ENCODE data around the gene ABLIM2.

Gene ABLIM2

DNA sequence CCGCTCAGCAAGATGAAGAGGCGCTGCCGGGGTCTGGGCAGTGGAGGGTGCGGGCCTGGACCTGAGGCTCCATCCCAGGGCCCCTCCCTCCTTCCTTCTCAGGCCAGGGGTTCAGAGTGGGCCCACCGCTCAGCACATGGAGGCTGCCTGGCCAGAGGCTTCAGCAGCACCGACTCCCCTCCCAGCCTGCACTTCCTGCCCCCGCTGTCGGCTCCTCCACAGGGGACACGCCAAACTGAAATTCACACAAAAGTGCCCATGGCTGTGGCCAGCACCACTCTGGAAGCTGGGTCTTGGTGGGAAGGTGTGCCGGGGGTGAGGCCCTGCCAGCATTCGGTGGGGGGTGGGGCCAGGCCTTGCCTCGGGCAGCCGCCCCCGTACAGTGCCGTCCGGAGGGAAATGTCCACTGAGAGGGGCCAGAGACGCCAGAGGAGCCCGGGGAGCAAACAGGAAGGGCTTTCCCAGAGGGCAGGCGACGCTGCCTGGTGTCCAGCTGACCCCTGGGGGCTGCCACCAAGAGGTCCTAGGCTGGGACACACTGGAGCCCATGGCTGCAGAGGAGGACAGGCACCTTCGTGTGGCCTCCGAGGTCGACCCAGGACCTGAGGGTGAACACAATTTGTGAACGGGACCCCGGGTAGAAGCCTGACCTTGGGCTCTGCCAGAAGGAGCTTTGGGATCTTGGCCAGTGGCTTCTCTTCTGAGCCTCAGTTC lies 134.4 kb downstream of the ABLIM2 start:
- Histone ChIP-seq H3K4me1 (ENCODE audit: control insufficient read depth in 2 of 2, insufficient read depth in 2 of 2, low read length in 2 of 2) (peaks cover 2 to 10% of the 10 kb centered on the region in 2 donors), H3K36me3 (ENCODE audit: control insufficient read depth in 2 of 2, insufficient read depth in 2 of 2, low read length in 2 of 2) (no peaks in the 10 kb centered on the region), H3K27ac (ENCODE audit: low read depth in 2 of 2, low read length in 2 of 2) (no peak overlapping the region)

DNA sequence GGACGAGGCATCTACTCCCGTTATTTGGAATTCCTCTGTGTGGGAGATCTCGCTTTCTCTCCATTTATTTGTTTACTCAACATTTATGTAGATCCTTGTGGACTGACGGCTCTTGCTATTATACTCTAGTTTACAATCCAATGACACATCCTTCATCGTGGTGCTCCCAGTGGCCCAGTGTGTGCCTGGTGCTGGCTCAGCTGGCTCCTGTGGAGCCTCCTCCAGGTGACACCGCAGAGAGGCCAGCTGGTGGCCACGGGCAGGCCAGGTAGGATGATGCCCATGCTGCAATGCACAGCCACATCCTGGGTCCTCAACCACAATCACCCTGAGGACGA lies 134.9 kb downstream of the ABLIM2 start:
- H3K27me3 ChIP-seq (ENCODE audit: control insufficient read depth in 2 of 2, insufficient read depth in 2 of 2, low read length in 2 of 2): no peaks in the 10 kb centered on the region
- H3K27ac ChIP-seq (ENCODE audit: low read depth in 2 of 2, low read length in 2 of 2): no peak overlapping the region
- H3K9me3 ChIP-seq (ENCODE audit: control insufficient read depth in 2 of 2, low read length in 2 of 2): no peaks in the 10 kb centered on the region
- H3K36me3 ChIP-seq (ENCODE audit: control insufficient read depth in 2 of 2, insufficient read depth in 2 of 2, low read length in 2 of 2): no peaks in the 10 kb centered on the region
- H3K9ac ChIP-seq (ENCODE audit: low read depth in 1 of 2, low read length in 2 of 2): no peak overlapping the region
- no peak overlapping the region for H3K4me3 ChIP-seq (ENCODE audit: low read length in 2 of 2)
- H3K4me1 ChIP-seq (ENCODE audit: control insufficient read depth in 2 of 2, insufficient read depth in 2 of 2, low read length in 2 of 2): peaks cover 2 to 10% of the 10 kb centered on the region in 2 donors

More for the DNA sequence above, 134.4 kb downstream of the ABLIM2 start:
- H3K4me3 ChIP-seq (ENCODE audit: low read length in 2 of 2): no peak overlapping the region
- no peaks in the 10 kb centered on the region for H3K27me3 ChIP-seq (ENCODE audit: control insufficient read depth in 2 of 2, insufficient read depth in 2 of 2, low read length in 2 of 2)
- H3K9me3 ChIP-seq (ENCODE audit: control insufficient read depth in 2 of 2, low read length in 2 of 2): no peaks in the 10 kb centered on the region
- no peak overlapping the region for H3K9ac ChIP-seq (ENCODE audit: low read depth in 1 of 2, low read length in 2 of 2)

DNA sequence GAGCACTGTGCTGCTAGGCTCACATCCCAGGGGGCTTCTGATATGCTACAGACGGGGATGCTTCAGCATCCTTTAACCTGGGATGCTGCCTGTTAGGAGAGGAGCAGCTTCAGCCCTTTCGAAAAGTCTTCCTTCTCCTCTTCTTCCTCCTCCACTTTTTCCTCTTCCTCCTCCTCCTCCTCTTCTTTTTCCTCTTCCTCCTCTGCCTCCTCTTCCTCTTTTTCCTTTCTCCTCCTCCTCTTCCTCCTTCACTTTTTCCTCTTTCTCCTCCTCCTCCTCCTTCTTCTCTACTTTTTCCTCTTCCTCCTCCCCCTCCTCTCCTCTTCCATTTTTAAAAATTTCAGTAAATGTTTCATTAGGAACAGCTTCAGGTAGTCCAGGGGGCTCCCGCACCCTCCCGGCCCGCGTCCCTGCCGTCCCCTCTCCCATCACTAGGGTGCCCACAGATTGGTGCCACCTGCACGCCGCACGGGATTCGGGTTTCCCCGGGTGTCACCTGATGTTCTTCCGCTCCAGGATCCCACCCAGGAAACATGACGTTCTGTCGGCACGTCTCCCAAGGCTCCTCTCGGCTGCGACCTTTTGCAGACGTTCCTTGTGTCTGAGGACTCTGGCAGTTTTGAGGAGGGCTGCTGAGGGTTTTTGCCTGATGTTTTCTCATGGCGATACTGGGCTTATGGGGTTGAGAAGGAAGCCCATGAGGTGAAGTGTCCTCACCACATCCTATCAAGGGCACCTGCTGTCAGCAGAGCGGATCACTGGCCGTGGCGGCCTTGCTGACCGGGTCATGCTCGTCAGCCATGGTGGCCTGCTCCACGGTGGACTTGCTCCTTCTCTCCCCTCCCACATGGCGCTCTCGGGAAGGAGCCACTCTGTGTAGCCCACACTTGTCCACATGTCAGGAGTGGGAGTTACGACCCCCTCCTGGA lies 135.6 kb downstream of the ABLIM2 start:
- Histone ChIP-seq H3K9me3 (ENCODE audit: control insufficient read depth in 2 of 2, low read length in 2 of 2) (no peaks in the 10 kb centered on the region), H3K4me1 (ENCODE audit: control insufficient read depth in 2 of 2, insufficient read depth in 2 of 2, low read length in 2 of 2) (peaks cover 2 to 10% of the 10 kb centered on the region in 2 donors), H3K27ac (ENCODE audit: low read depth in 2 of 2, low read length in 2 of 2) (no peak overlapping the region), H3K36me3 (ENCODE audit: control insufficient read depth in 2 of 2, insufficient read depth in 2 of 2, low read length in 2 of 2) (no peaks in the 10 kb centered on the region), H3K27me3 (ENCODE audit: control insufficient read depth in 2 of 2, insufficient read depth in 2 of 2, low read length in 2 of 2) (no peaks in the 10 kb centered on the region), H3K4me3 (ENCODE audit: low read length in 2 of 2) (no peak overlapping the region), H3K9ac (ENCODE audit: low read depth in 1 of 2, low read length in 2 of 2) (no peak overlapping the region)

DNA sequence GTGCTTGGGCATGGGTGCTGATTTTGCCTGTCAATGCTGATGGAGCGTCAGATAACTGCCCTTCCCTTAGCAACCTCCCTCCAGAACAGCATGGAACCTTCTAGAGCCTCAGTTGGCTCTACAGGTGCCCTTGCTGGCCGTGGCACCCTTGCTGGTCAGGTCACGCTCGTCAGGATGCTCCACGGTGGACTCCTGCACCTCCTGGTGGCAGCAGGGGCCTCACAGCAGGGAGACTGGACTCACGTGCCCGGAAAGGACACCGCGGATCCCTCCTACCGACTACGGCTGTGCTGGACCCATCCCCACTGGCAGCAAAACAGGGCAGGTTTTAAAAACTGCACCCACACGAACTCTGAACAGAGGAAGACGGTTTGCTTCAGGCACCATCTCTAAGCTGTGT lies 136.8 kb downstream of the ABLIM2 start:
- no peaks in the 10 kb centered on the region for H3K27me3 ChIP-seq (ENCODE audit: control insufficient read depth in 2 of 2, insufficient read depth in 2 of 2, low read length in 2 of 2)
- no peak overlapping the region for H3K9ac ChIP-seq (ENCODE audit: low read depth in 1 of 2, low read length in 2 of 2)
- H3K27ac ChIP-seq (ENCODE audit: low read depth in 2 of 2, low read length in 2 of 2): no peak overlapping the region
- peaks cover 2 to 10% of the 10 kb centered on the region in 2 donors for H3K4me1 ChIP-seq (ENCODE audit: control insufficient read depth in 2 of 2, insufficient read depth in 2 of 2, low read length in 2 of 2)
- H3K9me3 ChIP-seq (ENCODE audit: control insufficient read depth in 2 of 2, low read length in 2 of 2): no peaks in the 10 kb centered on the region
- H3K4me3 ChIP-seq (ENCODE audit: low read length in 2 of 2): no peak overlapping the region
- H3K36me3 ChIP-seq (ENCODE audit: control insufficient read depth in 2 of 2, insufficient read depth in 2 of 2, low read length in 2 of 2): no peaks in the 10 kb centered on the region

DNA sequence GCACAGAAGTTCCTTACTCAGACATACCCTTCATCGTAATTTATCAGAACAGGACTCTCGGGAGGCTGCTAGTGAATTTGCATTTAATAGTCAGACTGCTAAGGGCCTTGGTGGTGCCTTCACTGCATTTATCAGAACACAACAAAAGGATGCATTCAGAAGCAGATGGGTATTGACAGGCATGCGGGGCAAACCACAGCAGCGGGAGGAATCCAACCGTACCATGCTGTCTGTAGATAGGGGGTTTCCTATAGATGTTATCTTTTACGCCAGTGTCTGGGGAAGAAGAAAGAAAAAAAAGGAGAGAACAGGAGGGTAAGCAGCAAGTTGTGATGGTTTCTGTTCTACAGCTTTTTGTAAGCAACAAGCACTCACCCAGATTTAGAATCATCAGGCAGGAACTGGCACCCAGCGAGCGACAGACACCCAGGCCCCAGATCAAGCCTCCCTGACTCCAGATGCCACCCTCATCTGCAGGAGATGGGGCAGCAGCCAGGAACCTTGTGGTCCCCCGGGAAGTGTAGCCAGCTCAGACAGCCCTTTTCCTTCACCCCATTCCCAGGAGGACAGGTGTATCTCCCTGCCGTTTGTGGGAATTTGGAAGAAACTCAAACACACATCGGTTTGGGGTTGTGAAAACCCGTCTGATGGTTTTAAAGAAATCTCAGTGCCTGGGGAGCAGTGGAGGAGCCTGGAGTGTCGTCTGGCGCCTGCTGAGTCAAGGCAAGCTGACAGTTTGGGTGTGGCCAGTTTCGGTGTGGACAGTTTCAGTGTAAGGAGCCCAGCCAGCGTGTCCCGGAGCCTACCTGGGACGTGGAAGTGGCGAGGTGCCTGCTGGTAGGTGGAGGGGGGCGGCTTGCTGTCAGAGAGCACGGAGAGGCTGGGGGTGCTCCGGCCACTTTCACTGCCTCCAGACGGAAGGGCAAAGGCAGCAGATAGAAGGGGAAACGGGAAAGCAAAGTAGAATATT lies 138.9 kb downstream of the ABLIM2 start:
- Histone ChIP-seq H3K9ac (ENCODE audit: low read depth in 1 of 2, low read length in 2 of 2) (peak overlapping the region; percentile 41 to 78), H3K36me3 (ENCODE audit: control insufficient read depth in 2 of 2, insufficient read depth in 2 of 2, low read length in 2 of 2) (no peaks in the 10 kb centered on the region), H3K4me1 (ENCODE audit: control insufficient read depth in 2 of 2, insufficient read depth in 2 of 2, low read length in 2 of 2) (peaks cover 2 to 10% of the 10 kb centered on the region in 2 donors), H3K9me3 (ENCODE audit: control insufficient read depth in 2 of 2, low read length in 2 of 2) (no peaks in the 10 kb centered on the region), H3K27ac (ENCODE audit: low read depth in 2 of 2, low read length in 2 of 2) (peak overlapping the region in 1 of 2 donors; percentile 42), H3K27me3 (ENCODE audit: control insufficient read depth in 2 of 2, insufficient read depth in 2 of 2, low read length in 2 of 2) (no peaks in the 10 kb centered on the region), H3K4me3 (ENCODE audit: low read length in 2 of 2) (peak overlapping the region; percentile 56 to 59)

DNA sequence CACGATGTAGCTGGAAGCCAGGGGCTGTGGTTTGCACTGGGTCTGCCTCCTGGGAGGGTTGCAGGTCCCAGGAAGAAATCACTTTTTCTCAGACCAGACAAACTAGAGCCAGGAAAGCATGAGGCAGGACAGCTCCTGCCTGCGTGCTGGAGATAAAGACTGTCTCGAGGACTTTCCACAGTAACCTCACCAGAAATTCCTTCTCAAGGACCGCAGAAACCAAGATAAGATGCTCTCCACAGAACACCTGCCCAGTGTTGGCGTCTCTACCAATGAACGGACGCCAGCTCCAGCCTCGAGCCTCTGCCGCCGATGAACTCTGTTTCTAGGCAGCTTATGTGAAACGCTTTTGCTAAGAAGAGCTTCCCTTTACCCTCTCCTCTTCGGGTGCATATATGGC lies 142.1 kb downstream of the ABLIM2 start:
- Histone ChIP-seq H3K9me3 (ENCODE audit: control insufficient read depth in 2 of 2, low read length in 2 of 2) (no peaks in the 10 kb centered on the region), H3K4me1 (ENCODE audit: control insufficient read depth in 2 of 2, insufficient read depth in 2 of 2, low read length in 2 of 2) (peaks cover 2 to 10% of the 10 kb centered on the region in 2 donors), H3K9ac (ENCODE audit: low read depth in 1 of 2, low read length in 2 of 2) (no peak overlapping the region), H3K4me3 (ENCODE audit: low read length in 2 of 2) (no peak overlapping the region), H3K36me3 (ENCODE audit: control insufficient read depth in 2 of 2, insufficient read depth in 2 of 2, low read length in 2 of 2) (no peaks in the 10 kb centered on the region), H3K27ac (ENCODE audit: low read depth in 2 of 2, low read length in 2 of 2) (no peak overlapping the region), H3K27me3 (ENCODE audit: control insufficient read depth in 2 of 2, insufficient read depth in 2 of 2, low read length in 2 of 2) (no peaks in the 10 kb centered on the region)

DNA sequence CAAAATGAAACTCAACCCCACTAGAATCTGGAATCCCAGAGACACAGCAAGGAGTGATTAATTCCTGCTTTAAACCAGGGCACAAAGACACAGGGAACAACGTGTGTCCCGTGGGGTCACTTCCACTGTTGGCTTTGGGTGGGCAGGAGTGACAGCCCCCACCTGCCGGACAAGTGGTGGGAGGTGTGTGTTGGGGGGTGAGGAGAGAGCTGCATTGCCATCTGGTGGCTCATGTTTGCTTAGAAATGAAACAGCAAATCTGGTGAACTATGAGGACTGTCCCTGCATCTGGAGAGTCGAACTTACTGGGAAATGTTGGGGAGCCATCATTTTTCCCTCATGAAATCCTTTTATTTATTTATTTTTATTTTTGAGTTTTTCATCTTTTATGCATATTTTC lies 143.1 kb downstream of the ABLIM2 start:
- peaks cover 2 to 9% of the 10 kb centered on the region in 2 donors for H3K4me1 ChIP-seq (ENCODE audit: control insufficient read depth in 2 of 2, insufficient read depth in 2 of 2, low read length in 2 of 2)
- no peak overlapping the region for H3K27ac ChIP-seq (ENCODE audit: low read depth in 2 of 2, low read length in 2 of 2)
- no peak overlapping the region for H3K9ac ChIP-seq (ENCODE audit: low read depth in 1 of 2, low read length in 2 of 2)
- no peaks in the 10 kb centered on the region for H3K36me3 ChIP-seq (ENCODE audit: control insufficient read depth in 2 of 2, insufficient read depth in 2 of 2, low read length in 2 of 2)
- no peaks in the 10 kb centered on the region for H3K27me3 ChIP-seq (ENCODE audit: control insufficient read depth in 2 of 2, insufficient read depth in 2 of 2, low read length in 2 of 2)
- no peak overlapping the region for H3K4me3 ChIP-seq (ENCODE audit: low read length in 2 of 2)
- no peaks in the 10 kb centered on the region for H3K9me3 ChIP-seq (ENCODE audit: control insufficient read depth in 2 of 2, low read length in 2 of 2)

DNA sequence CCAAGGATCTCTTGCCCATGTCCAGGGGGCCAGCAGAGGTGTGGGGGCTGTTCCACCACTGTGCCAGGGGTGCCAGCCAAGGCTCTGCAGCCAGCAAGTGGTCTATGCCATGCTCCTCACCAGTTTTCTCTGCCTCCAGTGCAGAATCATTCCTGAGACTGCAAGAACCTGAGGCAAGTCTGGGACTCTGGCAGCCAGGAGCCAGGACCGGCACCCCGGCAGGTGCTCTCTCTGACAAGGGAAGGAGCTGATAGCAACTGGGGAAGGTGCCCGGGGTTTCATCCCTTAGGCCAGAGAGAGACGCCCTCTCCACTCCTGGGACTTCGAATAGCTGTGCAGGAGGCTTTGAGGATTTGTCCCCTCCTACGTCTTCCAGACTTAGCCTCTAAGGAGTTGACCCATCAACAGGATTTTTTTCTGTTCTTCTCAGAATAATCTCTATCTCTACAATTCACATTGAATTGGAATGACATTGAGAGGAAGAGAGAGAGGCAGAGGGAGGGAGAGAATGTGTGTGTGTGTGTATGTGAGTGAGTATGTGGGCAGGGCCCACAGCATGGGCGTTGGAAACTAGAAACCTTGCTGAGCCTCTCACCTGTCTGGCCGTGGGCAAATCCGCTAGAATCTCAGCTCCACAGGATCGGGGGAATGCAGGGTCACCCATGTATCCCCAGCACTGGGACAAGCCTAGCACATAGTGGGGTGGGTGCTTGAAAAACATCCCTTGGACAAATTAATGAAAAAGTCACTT lies 144.5 kb downstream of the ABLIM2 start:
- Histone ChIP-seq H3K9ac (ENCODE audit: low read depth in 1 of 2, low read length in 2 of 2) (no peak overlapping the region), H3K36me3 (ENCODE audit: control insufficient read depth in 2 of 2, insufficient read depth in 2 of 2, low read length in 2 of 2) (no peaks in the 10 kb centered on the region), H3K9me3 (ENCODE audit: control insufficient read depth in 2 of 2, low read length in 2 of 2) (no peaks in the 10 kb centered on the region), H3K27ac (ENCODE audit: low read depth in 2 of 2, low read length in 2 of 2) (no peak overlapping the region), H3K4me3 (ENCODE audit: low read length in 2 of 2) (no peak overlapping the region), H3K27me3 (ENCODE audit: control insufficient read depth in 2 of 2, insufficient read depth in 2 of 2, low read length in 2 of 2) (no peaks in the 10 kb centered on the region), H3K4me1 (ENCODE audit: control insufficient read depth in 2 of 2, insufficient read depth in 2 of 2, low read length in 2 of 2) (peaks cover 3 to 5% of the 10 kb centered on the region in 2 donors)

DNA sequence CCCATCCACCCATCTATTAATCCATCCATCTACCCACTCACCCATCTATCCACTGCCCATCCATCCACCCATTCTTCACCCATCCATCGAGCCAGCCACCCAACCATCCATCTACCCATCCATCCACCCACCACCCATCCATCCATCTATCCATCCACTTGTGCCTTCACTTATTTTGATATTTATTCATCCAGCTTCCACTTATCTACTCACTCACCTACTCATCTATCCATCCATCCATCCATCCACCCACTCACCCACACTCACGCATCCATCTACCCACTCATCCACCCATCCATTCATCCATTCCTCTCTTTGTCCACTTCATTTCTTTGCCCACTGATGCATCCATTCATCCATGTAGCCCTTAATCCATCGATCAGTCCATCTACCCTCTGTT lies 146.1 kb downstream of the ABLIM2 start:
- Histone ChIP-seq H3K27ac (ENCODE audit: low read depth in 2 of 2, low read length in 2 of 2) (no peak overlapping the region), H3K9ac (ENCODE audit: low read depth in 1 of 2, low read length in 2 of 2) (no peak overlapping the region), H3K4me1 (ENCODE audit: control insufficient read depth in 2 of 2, insufficient read depth in 2 of 2, low read length in 2 of 2) (peaks cover 3 to 5% of the 10 kb centered on the region in 2 donors), H3K36me3 (ENCODE audit: control insufficient read depth in 2 of 2, insufficient read depth in 2 of 2, low read length in 2 of 2) (no peaks in the 10 kb centered on the region), H3K4me3 (ENCODE audit: low read length in 2 of 2) (no peak overlapping the region), H3K27me3 (ENCODE audit: control insufficient read depth in 2 of 2, insufficient read depth in 2 of 2, low read length in 2 of 2) (no peaks in the 10 kb centered on the region), H3K9me3 (ENCODE audit: control insufficient read depth in 2 of 2, low read length in 2 of 2) (no peaks in the 10 kb centered on the region)

Measured in mucosa of rectum (tissue), 2 donors.